GM13977 (cell line): ENCODE data around the gene NPHP4.

Experiments used
- DNase-seq: peaks from one replicate; pipeline ENCODE4 v3.0.0; 2012; ENCODE audit warnings: low spot score
- CTCF ChIP-seq: IDR thresholded peaks from 2 replicates; pipeline ENCODE4 v1.5.1; 2012; ENCODE audit warnings: mild to moderate bottlenecking, control low read depth; ENCODE audit not compliant: insufficient read depth; ENCODE audit errors: extremely low read depth, missing control alignments
- in situ Hi-C: fragments of 300-500 bp; cut with MboI; formaldehyde crosslinking; loops from one replicate; pipeline ENCODE4 v1.12.0; 2022; ENCODE audit warnings: low sequenced_read_pairs, low pct_unique_long_range_greater_than_20kb, mixed read lengths, inconsistent platforms; ENCODE audit not compliant: unreplicated experiment

Gene NPHP4

GRCh38 chr1:5935026-5935425 is 57.2 kb downstream of the NPHP4 start:
- TF ChIP-seq CTCF: no peak
- DNase-seq: no peak
- in situ Hi-C loops: no loop called here

- no peak for DNase-seq
- TF ChIP-seq CTCF: no peak
- in situ Hi-C loops: no loop called here
These were observed 58.0 kb downstream of the NPHP4 start for GRCh38 chr1:5934058-5934884.

- no peak for DNase-seq
- TF ChIP-seq CTCF: no peak
- in situ Hi-C loops: no loop called here
These were observed 58.6 kb downstream of the NPHP4 start for GRCh38 chr1:5933676-5934057.

GRCh38 chr1:5933050-5933449 is 59.2 kb downstream of the NPHP4 start:
- TF ChIP-seq CTCF: no peak
- in situ Hi-C loops: no loop called here
- no peak for DNase-seq

GRCh38 chr1:5928714-5929400 is 63.4 kb downstream of the NPHP4 start:
- no peak for DNase-seq
- in situ Hi-C loops: no loop called here
- no peak for TF ChIP-seq CTCF

- DNase-seq: no peak
- no peak for TF ChIP-seq CTCF
- in situ Hi-C loops: no loop called here
These were observed 64.5 kb downstream of the NPHP4 start for GRCh38 chr1:5927506-5928370.
